NCI-H2227 (cell line): ENCODE results near the gene PRR29.
A peak's percentile ranks its signal among the peaks of the same experiment; 100 is the strongest.
"Not testable (repeated sequence)": the region's sequence is repeated elsewhere in the genome, so short reads cannot be mapped to it uniquely, and the experiment has no call there.

ENCODE experiments used
- DNase-seq: peaks from one replicate; lab custom pipeline; 2025; ENCODE audit not compliant: unreplicated experiment; lab: John Stamatoyannopoulos, UW

The PRR29 gene

GRCh38 chr17:63974594-63975192 lies 23.5 kb upstream of the PRR29 start:
- DNase-seq: no peak

GRCh38 chr17:63975541-63976092 lies 22.5 kb upstream of the PRR29 start:
- no peak for DNase-seq

- no peak for DNase-seq
These were observed 21.4 kb upstream of the PRR29 start for GRCh38 chr17:63976702-63977101.

- no peak for DNase-seq
These were observed 19.6 kb upstream of the PRR29 start for GRCh38 chr17:63978272-63979200.

GRCh38 chr17:63982641-63983040 lies 15.5 kb upstream of the PRR29 start:
- DNase-seq: not testable (repeated sequence)

- no peak for DNase-seq
These were observed 14.8 kb upstream of the PRR29 start for GRCh38 chr17:63983320-63983719.

GRCh38 chr17:63984236-63984635 lies 13.9 kb upstream of the PRR29 start:
- DNase-seq: no peak

GRCh38 chr17:63984651-63985386 lies 13.3 kb upstream of the PRR29 start:
- DNase-seq: no peak

GRCh38 chr17:63985387-63986140 lies 12.6 kb upstream of the PRR29 start:
- no peak for DNase-seq

GRCh38 chr17:63986821-63987220 lies 11.3 kb upstream of the PRR29 start:
- DNase-seq: no peak

GRCh38 chr17:63987221-63988126 lies 10.7 kb upstream of the PRR29 start:
- DNase-seq: no peak

GRCh38 chr17:63988127-63988478 lies 10.0 kb upstream of the PRR29 start:
- no peak for DNase-seq

GRCh38 chr17:63988741-63989621 lies 9.2 kb upstream of the PRR29 start:
- DNase-seq: peak; percentile 44

GRCh38 chr17:63989622-63990345 lies 8.4 kb upstream of the PRR29 start:
- DNase-seq: no peak

- DNase-seq: no peak
These were observed 6.5 kb upstream of the PRR29 start for GRCh38 chr17:63991611-63992010.

GRCh38 chr17:63993368-63993985 lies 4.7 kb upstream of the PRR29 start:
- no peak for DNase-seq

- no peak for DNase-seq
These were observed 2.5 kb upstream of the PRR29 start for GRCh38 chr17:63995626-63996025.
